Neural progenitor cell (in vitro differentiated cells): ENCODE data around the gene RYR1. TPM values are rescaled to one million over a fixed set of nuclear protein-coding genes. Genes with fewer than 3 reads are reported as not detected.
"Not testable (repeated sequence)": the region's sequence is repeated elsewhere in the genome, so short reads cannot be mapped to it uniquely, and the experiment has no call there.

Source experiments
- DNase-seq: peaks from one replicate; pipeline ENCODE4 v3.0.0-alpha.2; 2016; ENCODE audit warnings: low spot score
- H2AFZ ChIP-seq: fragments of 200-600 bp; sonication (generic); replicated peaks from 2 replicates; pipeline ENCODE4 v1.6.1; 2016; ENCODE audit warnings: antibody characterized with exemption
- H3F3A ChIP-seq: fragments of 200-600 bp; sonication (generic); 2 replicates; pipeline ENCODE4 v1.6.1; 2016; ENCODE audit warnings: antibody characterized with exemption, low read depth
- H3K27ac ChIP-seq: fragments of 200-600 bp; sonication (generic); 2 replicates; pipeline ENCODE4 v1.5.1; 2016; ENCODE audit warnings: mild to moderate bottlenecking
- H3K27me3 ChIP-seq: fragments of 200-600 bp; sonication (generic); 2 replicates; pipeline ENCODE4 v1.6.1; 2016; ENCODE audit warnings: mild to moderate bottlenecking, moderate library complexity
- H3K36me3 ChIP-seq: fragments of 200-600 bp; sonication (generic); 2 replicates; pipeline ENCODE4 v1.5.1; 2016
- H3K4me1 ChIP-seq: fragments of 200-600 bp; sonication (generic); 2 replicates; pipeline ENCODE4 v1.6.1; 2016; ENCODE audit warnings: mixed run types
- H3K4me2 ChIP-seq: fragments of 200-600 bp; sonication (generic); 2 replicates; pipeline ENCODE4 v1.6.1; 2016
- H3K4me3 ChIP-seq: fragments of 200-600 bp; sonication (generic); 2 replicates; pipeline ENCODE4 v1.5.1; 2016
- H3K79me2 ChIP-seq: fragments of 200-600 bp; sonication (generic); 2 replicates; pipeline ENCODE4 v1.6.1; 2016; ENCODE audit warnings: low read depth
- H3K9ac ChIP-seq: fragments of 200-600 bp; sonication (generic); 2 replicates; pipeline ENCODE4 v1.6.1; 2016
- H3K9me3 ChIP-seq: fragments of 200-600 bp; sonication (generic); 2 replicates; pipeline ENCODE4 v1.5.1; 2016; ENCODE audit warnings: low read depth
- H4K20me1 ChIP-seq: fragments of 200-600 bp; sonication (generic); 2 replicates; pipeline ENCODE4 v1.6.1; 2016; ENCODE audit warnings: low read depth
- H3K27ac Mint-ChIP-seq: 3 replicates; pipeline ENCODE4 v1.8.0; 2021; ENCODE audit warnings: mixed read lengths
- H3K27me3 Mint-ChIP-seq: 2 replicates; pipeline ENCODE4 v1.8.0; 2022; ENCODE audit warnings: low read depth, mild to moderate bottlenecking, inconsistent platforms, moderate library complexity, mixed read lengths; ENCODE audit not compliant: insufficient read depth
- H3K36me3 Mint-ChIP-seq: 3 replicates; pipeline ENCODE4 v1.8.0; 2021; ENCODE audit warnings: mixed read lengths
- H3K4me1 Mint-ChIP-seq: 3 replicates; pipeline ENCODE4 v1.8.0; 2021; ENCODE audit warnings: mixed read lengths
- H3K4me3 Mint-ChIP-seq: 3 replicates; pipeline ENCODE4 v1.8.0; 2021; ENCODE audit warnings: mild to moderate bottlenecking, moderate library complexity, mixed read lengths
- H3K9me3 Mint-ChIP-seq: 3 replicates; pipeline ENCODE4 v1.8.0; 2020; ENCODE audit warnings: mixed read lengths
- CTCF ChIP-seq: fragments of 200-600 bp; sonication (generic); IDR thresholded peaks from 2 replicates; pipeline ENCODE4 v1.5.1; 2017; ENCODE audit warnings: antibody characterized with exemption, mild to moderate bottlenecking
- EZH2 ChIP-seq: fragments of 200-600 bp; sonication (generic); IDR thresholded peaks from 2 replicates; pipeline ENCODE4 v1.6.1; 2017; ENCODE audit warnings: antibody characterized with exemption, mild to moderate bottlenecking, moderate library complexity
- EZH2phosphoT487 ChIP-seq: fragments of 200-600 bp; sonication (generic); IDR thresholded peaks from 2 replicates; pipeline ENCODE4 v1.6.1; 2017; ENCODE audit warnings: antibody characterized with exemption
- total RNA-seq: library from RNA; depleted of rRNA; stranded (reverse); fragments of >200 nt; gene quantifications from 2 replicates; pipeline ENCODE4 v1.2.3, GENCODE V29; 2015; ENCODE audit warnings: low replicate concordance

Gene RYR1
- total RNA-seq, 1 donor from 2014 or later, result 0.60 TPM

DNA sequence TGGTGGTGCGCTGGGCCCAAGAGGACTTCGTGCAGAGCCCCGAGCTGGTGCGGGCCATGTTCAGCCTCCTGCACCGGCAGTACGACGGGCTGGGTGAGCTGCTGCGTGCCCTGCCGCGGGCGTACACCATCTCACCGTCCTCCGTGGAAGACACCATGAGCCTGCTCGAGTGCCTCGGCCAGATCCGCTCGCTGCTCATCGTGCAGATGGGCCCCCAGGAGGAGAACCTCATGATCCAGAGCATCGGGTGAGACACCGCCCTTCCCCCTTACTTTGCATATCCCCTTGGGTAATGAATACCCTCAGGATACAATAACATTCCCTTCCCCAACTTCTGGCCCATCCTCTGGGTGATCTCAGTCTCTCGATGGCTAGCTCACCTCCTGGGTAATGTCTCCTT, 60.9 kb downstream of the RYR1 start:
- Histone ChIP-seq H3K9ac (no peak overlapping the region), H4K20me1 (no peaks in the 10 kb centered on the region), H3K4me3 (no peak overlapping the region), H3F3A (no peaks in the 10 kb centered on the region), H3K27me3 (no peaks in the 10 kb centered on the region), H3K4me1 (no peaks in the 10 kb centered on the region), H3K36me3 (no peaks in the 10 kb centered on the region), H3K27ac (no peak overlapping the region), H3K9me3 (no peaks in the 10 kb centered on the region), H3K4me2 (no peak overlapping the region), H3K79me2 (no peaks in the 10 kb centered on the region), H2AFZ (no peak overlapping the region)
- H3K27me3 Mint-ChIP-seq, result peaks cover 2% of the 10 kb centered on the region
- H3K27ac Mint-ChIP-seq, result no peak overlapping the region
- H3K4me1 Mint-ChIP-seq, result peaks cover 9% of the 10 kb centered on the region
- no peak for DNase-seq
- peak overlapping the region; percentile 52 for H3K4me3 Mint-ChIP-seq
- H3K36me3 Mint-ChIP-seq, result peaks cover 5% of the 10 kb centered on the region
- TF ChIP-seq EZH2phosphoT487 (no peak), EZH2 (no peak), CTCF (no peak)
- H3K9me3 Mint-ChIP-seq, result peaks cover 13% of the 10 kb centered on the region

- H2AFZ ChIP-seq, H3K4me1 Mint-ChIP-seq, H3K27ac Mint-ChIP-seq, DNase-seq, H3K9ac ChIP-seq, H4K20me1 ChIP-seq, H3K4me2 ChIP-seq, H3K27me3 ChIP-seq, H3K27me3 Mint-ChIP-seq, H3K27ac ChIP-seq, H3K4me3 ChIP-seq, H3F3A ChIP-seq, H3K9me3 ChIP-seq, H3K79me2 ChIP-seq, H3K36me3 Mint-ChIP-seq, H3K36me3 ChIP-seq, H3K4me1 ChIP-seq, H3K4me3 Mint-ChIP-seq: not testable (repeated sequence)
- peaks cover 10% of the 10 kb centered on the region for H3K9me3 Mint-ChIP-seq
Observed at GRCh38 chr19:38495375-38495774, 61.9 kb downstream of the RYR1 start.

- Mint-ChIP-seq H3K36me3 (no peaks in the 10 kb centered on the region), H3K4me3 (no peak overlapping the region), H3K4me1 (peaks cover 9% of the 10 kb centered on the region), H3K27me3 (peaks cover 2% of the 10 kb centered on the region), H3K27ac (no peak overlapping the region), H3K9me3 (peaks cover 5% of the 10 kb centered on the region)
- Histone ChIP-seq H3K4me2 (no peak overlapping the region), H3K9me3 (no peaks in the 10 kb centered on the region), H3K36me3 (no peaks in the 10 kb centered on the region), H3K79me2 (no peaks in the 10 kb centered on the region), H3F3A (no peaks in the 10 kb centered on the region), H3K27me3 (no peaks in the 10 kb centered on the region), H3K27ac (no peak overlapping the region), H3K9ac (no peak overlapping the region), H3K4me3 (no peak overlapping the region), H4K20me1 (no peaks in the 10 kb centered on the region), H3K4me1 (no peaks in the 10 kb centered on the region), H2AFZ (no peak overlapping the region)
- DNase-seq, result no peak
- no peak for TF ChIP-seq EZH2
Observed at GRCh38 chr19:38496116-38496515, 62.6 kb downstream of the RYR1 start.

DNA sequence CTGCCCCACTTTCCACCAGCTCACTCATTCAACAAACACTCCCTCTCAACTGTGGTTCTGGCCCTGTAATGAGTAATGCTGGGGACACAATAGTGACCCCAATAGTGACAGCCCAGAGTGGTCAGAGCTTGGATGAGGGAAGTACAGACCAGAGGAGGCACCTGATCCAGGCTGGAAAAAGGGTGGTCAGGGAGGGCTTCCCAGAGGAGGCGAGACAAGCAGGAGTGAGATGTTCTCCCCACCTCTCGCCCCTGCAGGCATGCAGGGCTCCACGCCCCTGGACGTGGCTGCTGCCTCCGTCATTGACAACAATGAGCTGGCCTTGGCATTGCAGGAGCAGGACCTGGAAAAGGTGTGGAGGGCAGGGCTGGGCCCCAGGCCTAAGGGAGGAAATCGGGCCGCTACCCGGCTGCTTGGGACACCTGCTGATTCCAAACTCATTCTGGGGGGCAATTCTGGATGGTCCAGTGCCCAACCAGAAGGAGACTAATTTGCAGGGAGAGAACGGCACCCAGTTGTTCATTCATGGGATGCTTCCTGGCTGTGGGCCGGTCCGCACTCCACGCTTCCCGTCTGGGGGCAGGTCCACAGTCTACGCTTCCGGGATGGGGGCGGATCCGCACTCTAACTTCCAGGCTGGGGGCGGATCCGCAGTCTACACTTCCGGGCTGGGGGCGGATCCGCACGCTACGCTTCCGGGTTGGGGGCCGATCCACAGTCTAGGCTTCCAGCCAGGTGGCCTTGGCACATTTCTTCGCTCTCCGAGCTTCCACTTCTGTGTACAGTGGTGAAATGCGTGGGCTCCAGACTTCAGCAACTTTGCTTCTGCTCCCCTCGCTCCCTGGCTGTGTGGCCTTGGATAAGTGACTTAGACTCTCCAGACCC, 63.4 kb downstream of the RYR1 start:
- H3K36me3 ChIP-seq, result no peaks in the 10 kb centered on the region
- H3K79me2 ChIP-seq, result no peaks in the 10 kb centered on the region
- peaks cover 9% of the 10 kb centered on the region for H3K4me1 Mint-ChIP-seq
- peaks cover 2% of the 10 kb centered on the region for H3K27me3 Mint-ChIP-seq
- H2AFZ ChIP-seq, result no peak overlapping the region
- no peaks in the 10 kb centered on the region for H3K4me1 ChIP-seq
- no peak for DNase-seq
- H3F3A ChIP-seq, result no peaks in the 10 kb centered on the region
- no peaks in the 10 kb centered on the region for H4K20me1 ChIP-seq
- no peak overlapping the region for H3K9ac ChIP-seq
- no peak for TF ChIP-seq CTCF
- no peak for TF ChIP-seq EZH2phosphoT487
- TF ChIP-seq EZH2, result no peak
- no peak overlapping the region for H3K27ac ChIP-seq
- no peaks in the 10 kb centered on the region for H3K9me3 ChIP-seq
- no peak overlapping the region for H3K27ac Mint-ChIP-seq
- H3K36me3 Mint-ChIP-seq, result no peaks in the 10 kb centered on the region
- no peak overlapping the region for H3K4me3 ChIP-seq
- H3K4me3 Mint-ChIP-seq, result no peak overlapping the region
- no peak overlapping the region for H3K4me2 ChIP-seq
- peaks cover 1% of the 10 kb centered on the region for H3K9me3 Mint-ChIP-seq
- no peaks in the 10 kb centered on the region for H3K27me3 ChIP-seq
